ENCODE results near the gene VAV2.

- TF ChIP-seq, protein P1, sequence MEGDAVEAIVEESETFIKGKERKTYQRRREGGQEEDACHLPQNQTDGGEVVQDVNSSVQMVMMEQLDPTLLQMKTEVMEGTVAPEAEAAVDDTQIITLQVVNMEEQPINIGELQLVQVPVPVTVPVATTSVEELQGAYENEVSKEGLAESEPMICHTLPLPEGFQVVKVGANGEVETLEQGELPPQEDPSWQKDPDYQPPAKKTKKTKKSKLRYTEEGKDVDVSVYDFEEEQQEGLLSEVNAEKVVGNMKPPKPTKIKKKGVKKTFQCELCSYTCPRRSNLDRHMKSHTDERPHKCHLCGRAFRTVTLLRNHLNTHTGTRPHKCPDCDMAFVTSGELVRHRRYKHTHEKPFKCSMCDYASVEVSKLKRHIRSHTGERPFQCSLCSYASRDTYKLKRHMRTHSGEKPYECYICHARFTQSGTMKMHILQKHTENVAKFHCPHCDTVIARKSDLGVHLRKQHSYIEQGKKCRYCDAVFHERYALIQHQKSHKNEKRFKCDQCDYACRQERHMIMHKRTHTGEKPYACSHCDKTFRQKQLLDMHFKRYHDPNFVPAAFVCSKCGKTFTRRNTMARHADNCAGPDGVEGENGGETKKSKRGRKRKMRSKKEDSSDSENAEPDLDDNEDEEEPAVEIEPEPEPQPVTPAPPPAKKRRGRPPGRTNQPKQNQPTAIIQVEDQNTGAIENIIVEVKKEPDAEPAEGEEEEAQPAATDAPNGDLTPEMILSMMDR (IDR thresholded peaks at IDR 0.05), result no peak
- TF ChIP-seq POLR2A (IDR thresholded peaks at IDR 0.05), result no peak
Measured at GRCh38 chr9:133837627-133838597, 154.2 kb downstream of the VAV2 start.
